Activated B cell treated with CpG ODN at 0.5 μM for 24 hours (primary cell): ENCODE measurements around the gene SIGMAR1. TPM values are rescaled to one million over a fixed set of nuclear protein-coding genes. Genes with fewer than 3 reads are reported as not detected.

Experiments
- ATAC-seq: fragments of 200-7000 bp; cut with Tn5 transposase; one replicate; pipeline ENCODE4 v1.10.0; 2021; ENCODE audit warnings: low read depth, mild to moderate bottlenecking, moderate library complexity
- CTCF ChIA-PET: fragments of 350-600 bp; sonication (Branson Sonifier 250); formaldehyde crosslinking; loops from one replicate; lab custom pipeline; 2021; ENCODE audit warnings: antibody characterized with exemption; lab: Charles Lee
- POLR2A ChIA-PET: fragments of 350-600 bp; sonication (Branson Sonifier 250); formaldehyde crosslinking; loops from one replicate; lab custom pipeline; 2021; ENCODE audit warnings: antibody characterized with exemption; lab: Charles Lee
- DNase-seq: peaks from one replicate; pipeline ENCODE4 v3.0.0; 2022
- H3K27ac Mint-ChIP-seq: one replicate; pipeline ENCODE4 v1.8.0; 2020; ENCODE audit warnings: mixed read lengths
- H3K27me3 Mint-ChIP-seq: one replicate; pipeline ENCODE4 v1.8.0; 2021; ENCODE audit warnings: mixed read lengths
- H3K36me3 Mint-ChIP-seq: one replicate; pipeline ENCODE4 v1.8.0; 2021; ENCODE audit warnings: low read depth, mixed read lengths
- H3K4me1 Mint-ChIP-seq: one replicate; pipeline ENCODE4 v1.8.0; 2021; ENCODE audit warnings: mixed read lengths
- H3K4me3 Mint-ChIP-seq: one replicate; pipeline ENCODE4 v1.8.0; 2020; ENCODE audit warnings: mild to moderate bottlenecking, mixed read lengths
- H3K9me3 Mint-ChIP-seq: one replicate; pipeline ENCODE4 v1.8.0; 2020; ENCODE audit warnings: mixed read lengths
- CTCF ChIP-seq: fragments of 200-600 bp; IDR thresholded peaks from one replicate; pipeline ENCODE4 v1.8.0; 2022; ENCODE audit warnings: antibody characterized with exemption, mild to moderate bottlenecking
- intact Hi-C: fragments of 100-400 bp; cut with micrococcal nuclease; formaldehyde crosslinking; loops from one replicate; pipeline ENCODE4 v1.15.1; 2024
- total RNA-seq: library from RNA; stranded (reverse); gene quantifications from 2 replicates; pipeline ENCODE4 v1.2.3, GENCODE V29; 2022

The SIGMAR1 gene
- total RNA-seq, 1 donor from 2014 or later, result 27.2 TPM

- TF ChIP-seq CTCF, result no peak
- Mint-ChIP-seq H3K4me1 (peaks cover 29% of the 10 kb centered on the region), H3K4me3 (peak overlapping the region; percentile 48), H3K27ac (no peak overlapping the region), H3K27me3 (peaks cover 3% of the 10 kb centered on the region), H3K9me3 (no peaks in the 10 kb centered on the region), H3K36me3 (peaks cover 2% of the 10 kb centered on the region)
- DNase-seq (no peak), ATAC-seq (no peak)
- intact Hi-C loops, result loop anchor here (2.0 to 10.0 kb wide), 3 partner anchors 67 to 349 kb away; partner anchors contain the start of genes DNAJB5, KIF24 and NUDT2
- ChIA-PET CTCF (interaction anchor here (1.2 to 5.2 kb wide), 6 partner anchors 7 to 32 kb away, joined by 3 to 62 read pairs (median 16); partner anchors contain the start of genes DCTN3, GALT and RPP25L), POLR2A (interaction anchor here (0.6 to 5.5 kb wide), 3 partner anchors 15 to 253 kb away, joined by 4 to 44 read pairs (median 5); partner anchors contain the start of genes DCTN3 and RPP25L)
Measured at GRCh38 chr9:34635556-34635955, 2.0 kb downstream of the SIGMAR1 start.

- H3K27me3 Mint-ChIP-seq, result peaks cover 11% of the 10 kb centered on the region
- TF ChIP-seq CTCF, result no peak
- ATAC-seq, result no peak
- no peaks in the 10 kb centered on the region for H3K9me3 Mint-ChIP-seq
- intact Hi-C loops, result loop anchor here (1.0 to 10.0 kb wide), 9 partner anchors 14 to 350 kb away; partner anchors contain the start of genes DCTN3, DNAJB5, KIF24 and NUDT2
- ChIA-PET CTCF (interaction anchor here (1.0 to 5.2 kb wide), 16 partner anchors 8 to 256 kb away, joined by 3 to 62 read pairs (median 10); partner anchors contain the start of genes DCTN3, DNAI1, FAM219A and GALT), POLR2A (interaction anchor here (1.1 to 5.5 kb wide), 4 partner anchors 12 to 22 kb away, joined by 4 to 44 read pairs (median 6); partner anchors contain the start of genes DCTN3, GALT and RPP25L)
- no peak overlapping the region for H3K27ac Mint-ChIP-seq
- no peak for DNase-seq
- no peak overlapping the region for H3K4me3 Mint-ChIP-seq
- peaks cover 32% of the 10 kb centered on the region for H3K4me1 Mint-ChIP-seq
- peaks cover 2% of the 10 kb centered on the region for H3K36me3 Mint-ChIP-seq
Measured at GRCh38 chr9:34634551-34635248, 2.9 kb downstream of the SIGMAR1 start.

GRCh38 chr9:34633851-34634550, 3.6 kb downstream of the SIGMAR1 start:
- POLR2A ChIA-PET, result interaction anchor here (0.6 to 5.5 kb wide), 6 partner anchors 9 to 1556 kb away, joined by 3 to 44 read pairs (median 5); partner anchors contain the start of genes CLTA, DCTN3, GALT and RPP25L
- Mint-ChIP-seq H3K4me1 (peaks cover 39% of the 10 kb centered on the region), H3K27me3 (peaks cover 18% of the 10 kb centered on the region), H3K36me3 (peaks cover 2% of the 10 kb centered on the region), H3K9me3 (no peaks in the 10 kb centered on the region), H3K4me3 (no peak overlapping the region), H3K27ac (no peak overlapping the region)
- peak; percentile 63 for DNase-seq
- CTCF ChIA-PET, result interaction anchor here (0.6 to 5.2 kb wide), 17 partner anchors 9 to 301 kb away, joined by 3 to 62 read pairs (median 9); partner anchors contain the start of genes DCTN3, DNAI1, FAM219A and GALT
- TF ChIP-seq CTCF, result no peak
- ATAC-seq, result peak; percentile 20
- intact Hi-C loops, result loop anchor here (1.0 to 10.0 kb wide), 8 partner anchors 14 to 351 kb away; partner anchors contain the start of genes DCTN3, DNAJB5 and RPP25L

GRCh38 chr9:34633166-34633565, 4.4 kb downstream of the SIGMAR1 start:
- H3K9me3 Mint-ChIP-seq, result no peaks in the 10 kb centered on the region
- H3K4me3 Mint-ChIP-seq, result no peak overlapping the region
- peaks cover 23% of the 10 kb centered on the region for H3K27me3 Mint-ChIP-seq
- H3K36me3 Mint-ChIP-seq, result peaks cover 2% of the 10 kb centered on the region
- H3K27ac Mint-ChIP-seq, result no peak overlapping the region
- POLR2A ChIA-PET, result interaction anchor here (0.6 to 5.5 kb wide), 7 partner anchors 8 to 1557 kb away, joined by 3 to 44 read pairs (median 5); partner anchors contain the start of genes CLTA, DCTN3, GALT and RPP25L
- DNase-seq, result no peak
- H3K4me1 Mint-ChIP-seq, result peaks cover 39% of the 10 kb centered on the region
- no peak for ATAC-seq
- CTCF ChIA-PET, result interaction anchor here (1.1 to 5.2 kb wide), 13 partner anchors 10 to 254 kb away, joined by 3 to 62 read pairs (median 10); partner anchors contain the start of genes DCTN3, DNAI1, FAM219A and GALT
- no peak for TF ChIP-seq CTCF
- intact Hi-C loops, result loop anchor here (10.0 kb wide), 1 partner anchor 352 kb away; the partner anchor contains the start of gene DNAJB5
